ENCODE measurements around the gene TNFAIP6.

TNFAIP6 gene

GRCh38 chr2:151422917-151423439 is 65.6 kb downstream of the TNFAIP6 start:
- DNase-seq (ENCODE audit: insufficient read length, low spot score) (no peak), FAIRE-seq (no peak)
- no peak for TF ChIP-seq POLR2A (IDR thresholded peaks at IDR 0.05; ENCODE audit: low read depth, low read length)

- FAIRE-seq (no peak), DNase-seq (ENCODE audit: insufficient read length, low spot score) (no peak)
- no peak for TF ChIP-seq POLR2A (IDR thresholded peaks at IDR 0.05; ENCODE audit: low read depth, low read length)
These were observed 66.4 kb downstream of the TNFAIP6 start for GRCh38 chr2:151423760-151424159.
